Testis (tissue), 3 donors: ENCODE data around the gene EPB41L2. TPM values are rescaled to one million over a fixed set of nuclear protein-coding genes. Genes with fewer than 3 reads are reported as not detected.

Source experiments
- DNase-seq: peaks from one replicate; pipeline ENCODE4 v3.0.0-alpha.2; 2019
- H3K27ac ChIP-seq, 2 donors: fragments of 200-600 bp; sonication (generic); one replicate each; pipeline ENCODE4 v1.5.1; 2019
- H3K27me3 ChIP-seq: fragments of 200-600 bp; sonication (generic); one replicate; pipeline ENCODE4 v1.5.1; 2019
- H3K36me3 ChIP-seq: fragments of 200-600 bp; sonication (generic); one replicate; pipeline ENCODE4 v1.5.1; 2017; ENCODE audit warnings: low read depth; ENCODE audit errors: missing control alignments
- H3K4me1 ChIP-seq: fragments of 200-600 bp; sonication (generic); one replicate; pipeline ENCODE4 v1.5.1; 2019
- H3K4me3 ChIP-seq, 2 donors: fragments of 200-600 bp; sonication (generic); one replicate each; pipeline ENCODE4 v1.5.1; 2017 to 2019
- H3K9me3 ChIP-seq: fragments of 200-600 bp; sonication (generic); one replicate; pipeline ENCODE4 v1.5.1; 2017
- POLR2A ChIP-seq: fragments of 450-650 bp; IDR thresholded peaks from one replicate; pipeline ENCODE4 v1.6.1; 2017; ENCODE audit warnings: antibody characterized with exemption, mild to moderate bottlenecking, moderate library complexity
- WGBS, 2 donors: methylation state at CpG; one replicate each; pipeline ENCODE4 v1.1.5; 2018; 5-methylcytosine and 5-hydroxymethylcytosine counted together
- intact Hi-C: fragments of 100-400 bp; cut with DNase I; formaldehyde crosslinking; loops from one replicate; pipeline ENCODE4 v1.15.1; 2023; ENCODE audit warnings: low total_unique reads
- polyA plus RNA-seq: library from polyadenylated mRNA; stranded (reverse); fragments of 350-450 nt; fragmentation: Illumina TruSeq; extraction: RNeasy Lipid Tissue Mini Kit (QIAGEN cat#74804); gene quantifications from one replicate; pipeline ENCODE4 v1.2.3, GENCODE V29; 2014; ENCODE audit warnings: low read depth, low replicate concordance; ENCODE audit not compliant: insufficient read depth
- total RNA-seq, 2 donors: library from RNA; depleted of rRNA; stranded (reverse); fragments of >200 nt; gene quantifications; one replicate each; pipeline ENCODE4 v1.2.3, GENCODE V29; 2016
- TF ChIP-seq, protein P1 (sequence below), 3 experiments: fragments of 450-650 bp in 2 of 3; fragments of 200-600 bp in 1 of 3; sonication (generic) in 1 of 3; IDR thresholded peaks; one replicate each; pipeline ENCODE4 v1.5.1; 2016 to 2019; ENCODE audit warnings: antibody characterized with exemption in 3 of 3, mild to moderate bottlenecking in 2 of 3, moderate library complexity in 1 of 3

The EPB41L2 gene
- total and polyA plus RNA-seq, 3 donors from 2014 or later: 131 to 206 (median 139) TPM

DNA sequence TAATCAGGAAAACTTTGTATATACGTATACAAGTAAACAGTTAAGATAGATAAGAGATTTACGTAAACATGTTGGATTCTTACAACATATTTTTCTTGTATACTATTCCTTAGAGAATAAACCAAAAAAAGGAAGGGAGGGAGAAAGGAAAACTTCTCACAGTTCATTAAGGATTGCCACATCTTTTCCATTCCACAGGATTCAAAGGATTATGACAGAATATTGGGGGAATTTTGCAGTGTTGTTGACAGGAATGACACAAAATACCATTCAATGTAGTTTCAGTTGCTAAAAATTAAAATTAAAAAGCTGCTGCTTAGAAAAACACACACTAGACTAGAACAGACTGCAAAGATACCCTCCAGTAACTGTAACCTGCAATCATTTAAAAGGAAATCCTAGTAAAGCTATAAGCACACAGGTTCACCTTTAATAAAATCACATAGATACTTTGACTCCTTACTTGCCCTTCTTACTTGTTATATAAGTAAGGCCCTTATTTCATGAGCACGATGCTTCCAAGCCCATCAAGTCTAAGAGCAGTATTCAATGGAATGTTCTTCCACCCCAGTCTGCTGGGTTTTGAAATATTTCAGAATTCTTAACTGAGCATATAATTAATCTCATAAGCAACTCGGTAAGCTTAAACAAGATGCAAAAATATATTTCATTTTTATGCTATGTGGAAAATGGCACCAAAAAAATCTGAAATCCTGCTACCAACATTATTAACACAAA, 128.0 kb downstream of the EPB41L2 start:
- H3K9me3 ChIP-seq: no peaks in the 10 kb centered on the region
- no peak overlapping the region for H3K4me3 ChIP-seq
- TF ChIP-seq, protein P1, sequence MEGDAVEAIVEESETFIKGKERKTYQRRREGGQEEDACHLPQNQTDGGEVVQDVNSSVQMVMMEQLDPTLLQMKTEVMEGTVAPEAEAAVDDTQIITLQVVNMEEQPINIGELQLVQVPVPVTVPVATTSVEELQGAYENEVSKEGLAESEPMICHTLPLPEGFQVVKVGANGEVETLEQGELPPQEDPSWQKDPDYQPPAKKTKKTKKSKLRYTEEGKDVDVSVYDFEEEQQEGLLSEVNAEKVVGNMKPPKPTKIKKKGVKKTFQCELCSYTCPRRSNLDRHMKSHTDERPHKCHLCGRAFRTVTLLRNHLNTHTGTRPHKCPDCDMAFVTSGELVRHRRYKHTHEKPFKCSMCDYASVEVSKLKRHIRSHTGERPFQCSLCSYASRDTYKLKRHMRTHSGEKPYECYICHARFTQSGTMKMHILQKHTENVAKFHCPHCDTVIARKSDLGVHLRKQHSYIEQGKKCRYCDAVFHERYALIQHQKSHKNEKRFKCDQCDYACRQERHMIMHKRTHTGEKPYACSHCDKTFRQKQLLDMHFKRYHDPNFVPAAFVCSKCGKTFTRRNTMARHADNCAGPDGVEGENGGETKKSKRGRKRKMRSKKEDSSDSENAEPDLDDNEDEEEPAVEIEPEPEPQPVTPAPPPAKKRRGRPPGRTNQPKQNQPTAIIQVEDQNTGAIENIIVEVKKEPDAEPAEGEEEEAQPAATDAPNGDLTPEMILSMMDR (IDR thresholded peaks at IDR 0.05): no peak
- TF ChIP-seq POLR2A: no peak
- peaks cover 30% of the 10 kb centered on the region for H3K4me1 ChIP-seq
- no peaks in the 10 kb centered on the region for H3K36me3 ChIP-seq
- WGBS, 2 donors: 71 to 73% methylated on average over 4 of the region's 4 CpGs
- intact Hi-C loops: no loop called here
- H3K27ac ChIP-seq: no peak overlapping the region
- no peak for DNase-seq
- H3K27me3 ChIP-seq: no peaks in the 10 kb centered on the region

GRCh38 chr6:130933712-130934200, 129.3 kb downstream of the EPB41L2 start:
- intact Hi-C loops: no loop called here
- Histone ChIP-seq H3K4me1 (peaks cover 35% of the 10 kb centered on the region), H3K36me3 (no peaks in the 10 kb centered on the region), H3K27me3 (no peaks in the 10 kb centered on the region), H3K27ac (peak overlapping the region in 1 of 2 donors; percentile 8), H3K4me3 (no peak overlapping the region), H3K9me3 (no peaks in the 10 kb centered on the region)
- DNase-seq: no peak
- TF ChIP-seq, protein P1 (IDR thresholded peaks at IDR 0.05): no peak
- TF ChIP-seq POLR2A: no peak
- WGBS, 2 donors: 63 to 71% methylated on average over 6 of the region's 6 CpGs

DNA sequence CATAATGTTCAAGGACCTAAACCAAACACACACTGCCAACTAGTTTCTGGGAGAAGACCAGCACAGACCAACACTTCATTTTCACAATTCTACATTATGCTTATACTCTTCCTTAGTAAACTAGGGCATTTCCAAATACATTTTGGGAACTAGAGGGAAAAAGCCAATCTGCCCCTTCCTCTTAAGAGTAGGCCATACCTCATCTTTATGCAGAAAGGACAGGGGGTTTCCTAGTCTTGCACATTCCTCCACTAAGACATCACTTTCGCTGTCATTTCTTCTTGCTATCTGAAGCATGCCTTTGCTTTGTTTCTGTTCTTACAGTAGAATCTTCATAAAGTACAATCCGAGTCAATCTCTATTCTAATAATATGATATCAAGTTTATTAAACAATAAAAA, 130.1 kb downstream of the EPB41L2 start:
- Histone ChIP-seq H3K4me3 (no peak overlapping the region), H3K27ac (peak overlapping the region in 1 of 2 donors; percentile 8), H3K36me3 (no peaks in the 10 kb centered on the region), H3K27me3 (no peaks in the 10 kb centered on the region), H3K4me1 (peaks cover 27% of the 10 kb centered on the region), H3K9me3 (no peaks in the 10 kb centered on the region)
- TF ChIP-seq, protein P1 (IDR thresholded peaks at IDR 0.05): no peak
- TF ChIP-seq POLR2A: no peak
- WGBS, 2 donors: 78 to 80% methylated on average over 2 of the region's 2 CpGs
- intact Hi-C loops: no loop called here
- no peak for DNase-seq

GRCh38 chr6:130932438-130932837, 130.6 kb downstream of the EPB41L2 start:
- Histone ChIP-seq H3K4me3 (no peak overlapping the region), H3K27ac (no peak overlapping the region), H3K4me1 (peaks cover 27% of the 10 kb centered on the region), H3K9me3 (no peaks in the 10 kb centered on the region), H3K27me3 (no peaks in the 10 kb centered on the region), H3K36me3 (no peaks in the 10 kb centered on the region)
- TF ChIP-seq, protein P1 (IDR thresholded peaks at IDR 0.05): no peak
- no peak for TF ChIP-seq POLR2A
- intact Hi-C loops: no loop called here
- no peak for DNase-seq
- WGBS, 2 donors: 70 to 74% methylated on average over 2 of the region's 2 CpGs

- intact Hi-C loops: no loop called here
- no peaks in the 10 kb centered on the region for H3K36me3 ChIP-seq
- 86 to 94% methylated on average over 4 of the region's 4 CpGs for WGBS, 2 donors
- TF ChIP-seq, protein P1 (IDR thresholded peaks at IDR 0.05): no peak
- no peak for TF ChIP-seq POLR2A
- peaks cover 27% of the 10 kb centered on the region for H3K4me1 ChIP-seq
- no peak overlapping the region for H3K27ac ChIP-seq
- H3K27me3 ChIP-seq: no peaks in the 10 kb centered on the region
- no peak for DNase-seq
- no peak overlapping the region for H3K4me3 ChIP-seq
- no peaks in the 10 kb centered on the region for H3K9me3 ChIP-seq
These were observed 131.4 kb downstream of the EPB41L2 start for GRCh38 chr6:130931683-130932082.
